ENCODE results near the gene DAP.

The DAP gene

DNA sequence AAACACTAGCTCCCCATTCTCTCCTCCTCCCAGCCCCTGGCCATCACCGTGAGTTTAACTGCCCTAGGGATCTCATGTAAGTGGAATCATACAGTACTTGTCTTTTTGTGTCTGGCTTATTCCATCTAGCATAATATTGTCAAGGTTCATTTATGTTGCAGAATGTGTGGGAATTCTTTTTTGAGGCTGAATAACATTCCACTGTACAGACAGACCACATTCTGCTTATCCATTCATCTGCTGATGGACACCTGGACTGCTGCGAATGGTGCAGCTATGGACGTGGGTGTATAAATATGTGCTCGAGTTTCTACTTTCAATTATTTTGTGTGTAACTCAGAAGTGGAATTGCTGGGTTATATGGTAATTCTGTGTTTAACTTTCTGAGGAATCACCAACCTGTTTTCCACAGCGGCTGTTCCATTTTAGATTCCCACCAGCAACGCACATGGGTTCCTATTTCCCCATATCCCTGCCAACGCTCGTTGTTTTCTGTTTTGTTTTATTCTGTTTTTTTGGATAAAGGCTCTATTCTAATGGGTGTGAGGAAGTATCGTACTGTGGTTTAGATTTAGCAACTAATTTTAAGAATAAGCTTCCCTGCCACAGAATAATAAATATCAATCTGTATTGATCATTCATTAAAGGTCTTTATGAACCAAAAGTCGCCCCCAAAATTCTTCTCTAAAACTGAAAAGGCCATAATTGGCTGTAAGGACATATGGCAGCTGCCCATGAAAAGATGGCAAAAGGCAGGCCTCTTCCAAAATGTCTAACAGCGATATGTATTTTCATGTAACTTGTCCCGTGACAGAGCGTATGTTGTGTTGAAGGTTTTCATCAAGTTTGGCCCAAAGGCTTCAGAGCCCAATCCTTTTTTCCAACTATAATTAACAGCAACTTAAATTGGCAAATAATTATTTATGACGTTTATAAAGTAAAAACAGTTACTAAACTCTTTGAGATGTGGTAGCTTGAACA is 70.3 kb downstream of the DAP start:
- DNase-seq (ENCODE audit: low read depth in 2 of 2) = no peak

GRCh38 chr5:10689391-10690081 is 71.5 kb downstream of the DAP start:
- DNase-seq (ENCODE audit: low read depth in 2 of 2) = peak in 1 of 2 donors; percentile 9

DNA sequence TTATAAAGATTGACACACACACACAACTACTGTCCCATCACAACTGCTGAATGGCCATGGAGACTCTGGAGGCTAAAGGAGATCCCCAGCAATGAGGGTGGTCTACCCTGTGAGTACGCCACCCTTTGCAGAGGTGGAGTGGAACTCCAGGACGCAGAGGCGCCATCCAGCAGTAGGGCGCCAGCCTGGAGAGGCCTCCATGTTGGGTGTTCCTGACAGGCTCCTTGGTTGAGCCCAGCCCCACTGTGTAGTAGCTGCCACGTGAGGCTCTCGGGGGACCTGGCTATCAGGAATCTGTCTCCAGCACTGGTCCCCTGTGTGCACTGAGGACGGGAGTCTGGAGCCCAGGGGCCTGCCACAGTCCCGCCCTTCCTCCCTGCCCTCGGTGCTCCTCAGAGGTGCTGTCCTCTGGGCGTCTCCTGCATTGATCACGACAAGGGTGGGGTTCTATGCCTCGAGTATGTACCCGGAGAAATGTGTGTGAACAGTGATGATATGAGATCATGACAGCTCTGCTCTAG is 72.3 kb downstream of the DAP start:
- no peak for DNase-seq (ENCODE audit: low read depth in 2 of 2)

- no peak for DNase-seq (ENCODE audit: low read depth in 2 of 2)
Measured at GRCh38 chr5:10686890-10687289, 74.1 kb downstream of the DAP start.

DNA sequence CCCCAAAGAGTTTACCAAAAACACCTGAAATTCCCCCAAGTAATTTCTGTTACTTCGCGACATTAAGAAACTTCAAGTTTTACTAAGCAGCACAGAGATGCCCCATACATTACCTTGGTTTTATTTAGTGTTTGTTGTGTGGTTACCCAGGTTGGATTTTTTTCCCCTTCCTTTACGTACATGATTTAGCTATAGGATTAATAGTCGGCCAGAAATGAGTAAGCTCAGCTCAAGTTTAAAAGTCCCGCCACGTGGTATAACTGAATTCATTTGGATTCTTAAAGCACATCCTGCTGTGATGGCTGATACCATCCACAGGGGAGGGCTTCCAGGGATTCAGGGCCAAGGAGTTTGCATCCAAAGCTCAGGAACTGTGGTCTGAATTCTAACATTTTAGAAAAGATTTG is 75.9 kb downstream of the DAP start:
- no peak for DNase-seq (ENCODE audit: low read depth in 2 of 2)

DNA sequence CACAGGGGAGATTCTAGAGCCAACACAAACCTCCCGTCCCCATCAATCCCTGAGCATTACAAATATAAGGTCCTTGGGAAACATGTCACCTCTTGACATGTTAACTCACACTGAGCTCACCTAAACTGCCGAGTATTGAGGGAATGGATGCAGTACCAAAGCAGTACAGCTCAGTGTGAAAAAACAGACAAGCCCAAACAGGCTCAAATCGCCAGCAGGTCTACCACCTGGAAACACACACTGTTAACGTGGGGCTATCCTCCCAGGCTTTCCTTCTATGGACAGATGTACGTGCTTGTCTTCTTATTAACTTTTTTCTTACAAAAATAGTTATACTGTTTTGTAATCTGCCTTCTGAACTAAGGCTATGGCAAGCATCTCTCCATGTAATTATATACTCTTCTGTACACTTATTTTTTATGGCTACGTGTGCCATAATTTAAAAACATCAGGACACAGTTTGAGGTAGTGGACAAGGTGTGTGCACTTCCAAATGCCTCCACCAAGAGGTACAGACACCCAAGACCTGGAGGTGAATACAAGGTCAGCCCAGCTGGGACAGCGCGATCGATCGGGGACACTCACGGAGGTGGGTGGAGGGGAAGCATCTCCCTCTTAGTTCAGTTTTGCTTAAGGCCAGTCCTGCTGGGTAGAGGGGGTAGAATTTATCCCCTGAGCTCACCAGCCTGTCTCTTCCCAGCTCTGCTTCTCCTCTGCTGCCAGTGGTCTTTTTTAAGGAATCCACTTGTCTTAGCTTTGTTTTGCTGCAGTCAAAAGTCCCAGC is 76.5 kb downstream of the DAP start:
- no peak for DNase-seq (ENCODE audit: low read depth in 2 of 2)

DNA sequence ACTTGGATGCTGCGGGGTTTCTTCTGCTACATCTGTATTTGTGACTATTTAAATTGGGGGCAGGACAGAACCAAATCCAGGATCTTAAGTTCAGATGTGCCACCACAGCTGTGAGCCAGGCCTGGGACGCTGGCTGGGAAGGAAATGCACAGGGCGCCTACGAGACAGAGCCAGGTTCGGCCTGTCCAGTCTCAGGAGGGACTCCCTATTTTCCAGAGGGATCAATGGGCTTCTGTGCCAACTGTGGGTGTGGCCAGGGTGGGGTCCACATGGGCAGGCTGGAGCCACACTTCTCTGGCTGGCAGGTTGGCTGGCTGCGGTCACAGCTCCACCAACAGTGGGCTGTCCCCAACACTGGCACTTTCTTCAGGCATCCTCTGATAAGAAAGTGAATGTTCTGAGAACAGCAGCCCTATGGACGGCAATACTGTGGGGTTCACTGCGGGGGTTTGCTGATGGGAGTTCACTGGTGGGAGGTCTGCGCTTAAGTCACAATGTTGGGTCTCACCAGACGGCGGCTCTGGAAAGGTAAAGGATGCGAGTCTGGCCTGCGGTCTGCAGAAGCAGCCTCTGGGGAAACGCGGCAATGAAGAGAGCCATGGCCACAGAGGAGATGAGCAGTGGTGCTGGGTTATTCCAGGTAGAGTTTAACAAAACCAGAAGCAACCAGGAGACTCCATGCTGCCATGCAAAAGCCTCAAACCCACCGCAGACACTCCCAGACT is 78.1 kb downstream of the DAP start:
- no peak for DNase-seq (ENCODE audit: low read depth in 2 of 2)

GRCh38 chr5:10681731-10682679 is 79.0 kb downstream of the DAP start:
- no peak for DNase-seq (ENCODE audit: low read depth in 2 of 2)

- DNase-seq (ENCODE audit: low read depth in 2 of 2) = no peak
Measured at GRCh38 chr5:10680876-10681481, 80.1 kb downstream of the DAP start.

- DNase-seq (ENCODE audit: low read depth in 2 of 2) = no peak
Measured at GRCh38 chr5:10679336-10679988, 81.6 kb downstream of the DAP start.

GRCh38 chr5:10678244-10678643 is 82.8 kb downstream of the DAP start:
- DNase-seq (ENCODE audit: low read depth in 2 of 2) = no peak

DNA sequence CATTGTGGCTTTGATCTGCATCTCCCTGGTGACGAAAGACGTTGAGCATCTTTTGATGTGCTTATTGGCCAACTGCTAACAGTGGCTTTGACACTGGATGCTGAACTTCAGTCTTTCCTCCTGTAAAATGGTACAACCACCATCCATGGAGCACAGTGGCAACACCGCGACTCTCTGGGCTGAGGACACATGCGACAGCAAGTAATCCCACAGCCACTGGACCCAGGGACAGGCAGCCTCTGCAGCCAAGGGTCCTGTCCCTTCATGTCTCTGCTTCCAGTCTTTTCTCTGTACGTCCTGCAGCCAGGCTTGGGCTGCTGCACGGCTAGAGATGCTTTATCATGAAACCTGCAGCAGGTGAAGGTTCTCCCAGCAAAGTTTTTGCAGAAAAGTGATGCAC is 83.5 kb downstream of the DAP start:
- no peak for DNase-seq (ENCODE audit: low read depth in 2 of 2)

DNA sequence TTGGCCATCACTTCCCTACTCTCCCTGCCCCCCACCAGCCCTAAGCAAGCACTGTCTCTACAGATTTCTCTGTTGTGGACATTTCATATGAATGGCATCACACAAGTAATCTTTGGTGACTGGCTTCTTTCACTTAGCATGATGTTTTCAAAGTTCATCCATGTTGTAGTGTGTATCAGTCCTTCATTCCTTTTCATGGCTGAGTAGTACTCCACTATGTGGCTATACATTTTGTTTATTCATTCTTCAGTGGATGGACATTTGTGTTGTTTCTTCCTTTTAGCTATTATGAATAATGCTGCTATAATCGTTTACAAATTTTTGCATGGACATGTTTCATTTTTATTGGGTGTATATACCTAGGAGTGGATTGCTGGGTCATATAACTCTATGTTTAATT is 84.1 kb downstream of the DAP start:
- no peak for DNase-seq (ENCODE audit: low read depth in 2 of 2)

DNA sequence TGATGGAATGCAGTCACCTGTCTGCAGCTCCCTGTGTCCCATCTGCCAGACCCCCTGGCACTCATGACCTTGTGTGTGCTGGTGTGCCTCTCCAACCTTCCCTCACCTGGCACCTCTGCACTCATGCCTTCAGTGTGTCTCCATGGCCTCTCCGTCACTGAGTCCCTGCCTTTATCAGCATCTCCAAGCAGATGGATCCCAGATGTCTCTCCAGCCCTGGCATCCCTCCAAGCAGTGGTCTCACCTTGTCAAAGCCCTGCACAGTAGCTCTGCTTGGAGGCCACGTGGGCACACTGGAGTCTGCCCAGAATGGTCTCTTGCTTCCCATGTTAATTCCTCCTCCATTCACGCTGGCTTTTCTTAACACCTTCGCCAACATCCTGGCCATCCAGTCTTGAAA is 84.8 kb downstream of the DAP start:
- DNase-seq (ENCODE audit: low read depth in 2 of 2) = no peak

- DNase-seq (ENCODE audit: low read depth in 2 of 2) = no peak
Measured at GRCh38 chr5:10675177-10675700, 85.8 kb downstream of the DAP start.

- DNase-seq (ENCODE audit: low read depth in 2 of 2) = no peak
Measured at GRCh38 chr5:10674582-10674981, 86.5 kb downstream of the DAP start.

GRCh38 chr5:10674096-10674495 is 86.9 kb downstream of the DAP start:
- DNase-seq (ENCODE audit: low read depth in 2 of 2) = no peak

GRCh38 chr5:10673407-10673806 is 87.6 kb downstream of the DAP start:
- no peak for DNase-seq (ENCODE audit: low read depth in 2 of 2)

- DNase-seq (ENCODE audit: low read depth in 2 of 2) = no peak
Measured at GRCh38 chr5:10673017-10673389, 88.0 kb downstream of the DAP start.
